SH-SY5Y (cell line): ENCODE data around the gene CLASP1.

Experiments used
- GATA2 ChIP-seq: IDR thresholded peaks from 2 replicates; pipeline ENCODE4 v1.6.1; 2011; ENCODE audit warnings: mild to moderate bottlenecking, low read depth, low read length
- GATA3 ChIP-seq: IDR thresholded peaks from 2 replicates; pipeline ENCODE4 v1.6.1; 2011; ENCODE audit warnings: low read depth, mild to moderate bottlenecking, low read length, moderate library complexity

- TF ChIP-seq GATA2 (no peak), GATA3 (no peak)
Measured at GRCh38 chr2:121412349-121412748, 236.9 kb downstream of the CLASP1 start.
